Panc1 (cell line): ENCODE measurements around the gene SDK2. TPM values are rescaled to one million over a fixed set of nuclear protein-coding genes. Genes with fewer than 3 reads are reported as not detected.

ENCODE experiments used
- ATAC-seq: fragments of 200-7000 bp; cut with Tn5 transposase; 2 replicates; pipeline ENCODE4 v1.9.1; 2020; ENCODE audit warnings: mild to moderate bottlenecking, moderate library complexity
- BruUV-seq: library from RNA; stranded (reverse); fragments of 400-500 nt; replicated peaks from 2 replicates; lab custom pipeline; 2021; lab: Mats Ljungman, UMichigan
- CTCF ChIA-PET: fragments of 300-600 bp; sonication (Branson Sonifier 250); formaldehyde crosslinking; loops from one replicate; lab custom pipeline; 2022; ENCODE audit warnings: antibody characterized with exemption; lab: Charles Lee
- POLR2A ChIA-PET: fragments of 300-600 bp; sonication (Branson Sonifier 250); formaldehyde crosslinking; loops from one replicate; lab custom pipeline; 2022; ENCODE audit warnings: antibody characterized with exemption; lab: Charles Lee
- DNase-seq: peaks from one replicate; pipeline ENCODE4 v3.0.0-alpha.2; 2010; ENCODE audit warnings: low read depth, low spot score
- H3K27ac ChIP-seq: 2 replicates; pipeline ENCODE4 v1.5.1; 2011; ENCODE audit warnings: mild to moderate bottlenecking, low read length, inconsistent platforms
- H3K27me3 ChIP-seq: fragments of 200-500 bp; sonication (Bioruptor generic); 2 replicates; pipeline ENCODE4 v1.6.0; 2014; ENCODE audit warnings: low read length, inconsistent platforms; ENCODE audit not compliant: control insufficient read depth, insufficient read depth
- H3K36me3 ChIP-seq: fragments of 200-500 bp; sonication (Bioruptor generic); 2 replicates; pipeline ENCODE4 v1.5.1; 2014; ENCODE audit warnings: inconsistent platforms, mild to moderate bottlenecking, low read length, moderate library complexity; ENCODE audit not compliant: control insufficient read depth, insufficient read depth
- H3K4me1 ChIP-seq: 2 replicates; pipeline ENCODE4 v1.5.1; 2011; ENCODE audit warnings: inconsistent platforms, mild to moderate bottlenecking, low read length, moderate library complexity; ENCODE audit not compliant: control insufficient read depth, insufficient read depth
- H3K4me3 ChIP-seq, 2 experiments: 2 replicates each; pipeline ENCODE4 v1.5.1; 2011 to 2012; ENCODE audit warnings: low read depth in 2 of 2, low read length in 2 of 2, mild to moderate bottlenecking in 2 of 2, inconsistent platforms in 1 of 2, moderate library complexity in 1 of 2
- H3K9me3 ChIP-seq: fragments of 200-500 bp; sonication (Bioruptor generic); 2 replicates; pipeline ENCODE4 v1.5.1; 2014; ENCODE audit warnings: low read depth, mild to moderate bottlenecking, inconsistent platforms, low read length, moderate library complexity; ENCODE audit not compliant: control insufficient read depth, insufficient read depth
- POLR2AphosphoS5 ChIP-seq: IDR thresholded peaks from 2 replicates; pipeline ENCODE4 v1.6.1; 2012; ENCODE audit warnings: mild to moderate bottlenecking, low read depth, low read length, moderate library complexity
- SIN3A ChIP-seq: IDR thresholded peaks from 2 replicates; pipeline ENCODE4 v1.6.1; 2012; ENCODE audit warnings: low read depth, mild to moderate bottlenecking, low read length, moderate library complexity, borderline replicate concordance; ENCODE audit not compliant: insufficient read depth
- TCF7L2 ChIP-seq: IDR thresholded peaks from 2 replicates; pipeline ENCODE4 v1.6.1; 2011; ENCODE audit warnings: mild to moderate bottlenecking, low read depth, low read length, inconsistent platforms
- in situ Hi-C: cut with HindIII; loops from 2 replicates; pipeline ENCODE4 v1.10.0; 2016; ENCODE audit warnings: low sequenced_read_pairs, low pct_unique_long_range_greater_than_20kb
- intact Hi-C: fragments of 100-400 bp; cut with micrococcal nuclease; formaldehyde crosslinking; loops from one replicate; pipeline ENCODE4 v1.10.0; 2022; ENCODE audit not compliant: unreplicated experiment
- total RNA-seq: library from RNA; stranded (reverse); gene quantifications from one replicate; pipeline ENCODE4 v1.2.1, GENCODE V29; 2021; ENCODE audit not compliant: unreplicated experiment
- TF ChIP-seq, protein P1 (sequence below): fragments of 450-650 bp; IDR thresholded peaks from 2 replicates; pipeline ENCODE4 v1.5.1; 2017; ENCODE audit warnings: mild to moderate bottlenecking
- TF ChIP-seq, protein P2 (sequence below), 2 experiments: IDR thresholded peaks; 2 replicates each; pipeline ENCODE4 v1.6.1; 2011 to 2012; ENCODE audit warnings: low read depth in 2 of 2, control low read depth in 1 of 2, low read length in 1 of 2, mild to moderate bottlenecking in 1 of 2, moderate library complexity in 1 of 2; ENCODE audit not compliant: insufficient read depth in 1 of 2

SDK2 gene
- total RNA-seq, 1 experiment from 2014 or later: 0.41 TPM

DNA sequence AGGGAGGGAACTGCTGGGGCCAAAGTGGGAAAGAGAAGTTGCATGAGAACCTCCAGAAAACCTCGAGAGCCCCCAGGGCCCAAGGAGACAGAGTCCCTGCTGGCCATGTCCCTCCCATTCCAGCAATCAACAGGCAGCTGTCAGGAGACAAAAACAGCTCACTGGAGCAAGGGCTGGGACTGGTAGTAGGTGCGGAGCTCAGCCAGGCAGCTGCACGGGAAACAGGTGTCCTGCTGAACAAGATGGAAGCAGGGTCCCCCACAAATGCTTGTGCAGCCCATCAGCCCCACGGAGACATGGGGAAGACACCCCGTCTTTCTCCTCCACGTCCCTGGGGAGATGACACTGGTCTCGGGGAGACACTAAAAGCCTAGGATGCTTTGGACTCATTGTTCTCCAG is 34.5 kb downstream of the SDK2 start:
- H3K4me1 ChIP-seq: no peaks in the 10 kb centered on the region
- H3K27me3 ChIP-seq: no peaks in the 10 kb centered on the region; the same call in 1 of the 2 replicates
- H3K36me3 ChIP-seq: no peaks in the 10 kb centered on the region
- no peak overlapping the region for H3K27ac ChIP-seq
- no peak overlapping the region for H3K4me3 ChIP-seq
- no peak for DNase-seq
- ATAC-seq: no peak
- intact Hi-C loops: no loop called here
- ChIA-PET CTCF (no interaction called here), POLR2A (no interaction called here)
- no peaks in the 10 kb centered on the region for H3K9me3 ChIP-seq
- in situ Hi-C loops: no loop called here
- TF ChIP-seq, protein P1, sequence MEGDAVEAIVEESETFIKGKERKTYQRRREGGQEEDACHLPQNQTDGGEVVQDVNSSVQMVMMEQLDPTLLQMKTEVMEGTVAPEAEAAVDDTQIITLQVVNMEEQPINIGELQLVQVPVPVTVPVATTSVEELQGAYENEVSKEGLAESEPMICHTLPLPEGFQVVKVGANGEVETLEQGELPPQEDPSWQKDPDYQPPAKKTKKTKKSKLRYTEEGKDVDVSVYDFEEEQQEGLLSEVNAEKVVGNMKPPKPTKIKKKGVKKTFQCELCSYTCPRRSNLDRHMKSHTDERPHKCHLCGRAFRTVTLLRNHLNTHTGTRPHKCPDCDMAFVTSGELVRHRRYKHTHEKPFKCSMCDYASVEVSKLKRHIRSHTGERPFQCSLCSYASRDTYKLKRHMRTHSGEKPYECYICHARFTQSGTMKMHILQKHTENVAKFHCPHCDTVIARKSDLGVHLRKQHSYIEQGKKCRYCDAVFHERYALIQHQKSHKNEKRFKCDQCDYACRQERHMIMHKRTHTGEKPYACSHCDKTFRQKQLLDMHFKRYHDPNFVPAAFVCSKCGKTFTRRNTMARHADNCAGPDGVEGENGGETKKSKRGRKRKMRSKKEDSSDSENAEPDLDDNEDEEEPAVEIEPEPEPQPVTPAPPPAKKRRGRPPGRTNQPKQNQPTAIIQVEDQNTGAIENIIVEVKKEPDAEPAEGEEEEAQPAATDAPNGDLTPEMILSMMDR: no peak
- TF ChIP-seq TCF7L2: no peak
- no peak for TF ChIP-seq POLR2AphosphoS5
- TF ChIP-seq, protein P2, sequence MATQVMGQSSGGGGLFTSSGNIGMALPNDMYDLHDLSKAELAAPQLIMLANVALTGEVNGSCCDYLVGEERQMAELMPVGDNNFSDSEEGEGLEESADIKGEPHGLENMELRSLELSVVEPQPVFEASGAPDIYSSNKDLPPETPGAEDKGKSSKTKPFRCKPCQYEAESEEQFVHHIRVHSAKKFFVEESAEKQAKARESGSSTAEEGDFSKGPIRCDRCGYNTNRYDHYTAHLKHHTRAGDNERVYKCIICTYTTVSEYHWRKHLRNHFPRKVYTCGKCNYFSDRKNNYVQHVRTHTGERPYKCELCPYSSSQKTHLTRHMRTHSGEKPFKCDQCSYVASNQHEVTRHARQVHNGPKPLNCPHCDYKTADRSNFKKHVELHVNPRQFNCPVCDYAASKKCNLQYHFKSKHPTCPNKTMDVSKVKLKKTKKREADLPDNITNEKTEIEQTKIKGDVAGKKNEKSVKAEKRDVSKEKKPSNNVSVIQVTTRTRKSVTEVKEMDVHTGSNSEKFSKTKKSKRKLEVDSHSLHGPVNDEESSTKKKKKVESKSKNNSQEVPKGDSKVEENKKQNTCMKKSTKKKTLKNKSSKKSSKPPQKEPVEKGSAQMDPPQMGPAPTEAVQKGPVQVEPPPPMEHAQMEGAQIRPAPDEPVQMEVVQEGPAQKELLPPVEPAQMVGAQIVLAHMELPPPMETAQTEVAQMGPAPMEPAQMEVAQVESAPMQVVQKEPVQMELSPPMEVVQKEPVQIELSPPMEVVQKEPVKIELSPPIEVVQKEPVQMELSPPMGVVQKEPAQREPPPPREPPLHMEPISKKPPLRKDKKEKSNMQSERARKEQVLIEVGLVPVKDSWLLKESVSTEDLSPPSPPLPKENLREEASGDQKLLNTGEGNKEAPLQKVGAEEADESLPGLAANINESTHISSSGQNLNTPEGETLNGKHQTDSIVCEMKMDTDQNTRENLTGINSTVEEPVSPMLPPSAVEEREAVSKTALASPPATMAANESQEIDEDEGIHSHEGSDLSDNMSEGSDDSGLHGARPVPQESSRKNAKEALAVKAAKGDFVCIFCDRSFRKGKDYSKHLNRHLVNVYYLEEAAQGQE (IDR thresholded peaks at IDR 0.05; ENCODE audit: insufficient read depth in 1 of 2, low read depth in 2 of 2, low read length in 1 of 2): no peak
- TF ChIP-seq SIN3A: no peak
- BruUV-seq: no TSS peak

DNA sequence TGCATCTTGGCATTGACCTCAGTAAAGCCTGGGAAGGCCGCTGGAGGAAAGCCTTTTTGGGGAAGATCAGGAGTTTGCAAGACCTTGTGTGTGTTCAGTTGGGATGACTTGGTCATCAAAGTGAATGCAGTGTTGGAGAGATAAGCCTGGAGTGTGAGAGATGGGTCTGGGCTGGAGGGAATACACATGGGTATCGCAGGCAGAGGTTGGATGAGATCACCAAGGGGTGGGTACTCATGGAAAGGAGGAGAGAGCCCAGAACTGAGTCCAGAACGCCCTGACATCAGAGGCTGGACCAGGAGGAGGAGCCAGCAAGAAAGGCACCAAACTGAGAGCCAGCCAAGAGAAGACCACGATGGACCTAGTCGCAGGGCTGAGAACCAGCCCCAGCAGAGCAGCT is 35.2 kb downstream of the SDK2 start:
- H3K4me1 ChIP-seq: no peaks in the 10 kb centered on the region
- no peak for TF ChIP-seq SIN3A
- no peak for TF ChIP-seq TCF7L2
- TF ChIP-seq, protein P1: no peak
- TF ChIP-seq, protein P2 (IDR thresholded peaks at IDR 0.05; ENCODE audit: insufficient read depth in 1 of 2, low read depth in 2 of 2, low read length in 1 of 2): no peak
- no peak for TF ChIP-seq POLR2AphosphoS5
- ATAC-seq (no peak), DNase-seq (no peak)
- ChIA-PET CTCF (no interaction called here), POLR2A (no interaction called here)
- in situ Hi-C loops (no loop called here), intact Hi-C loops (no loop called here)
- H3K4me3 ChIP-seq: no peak overlapping the region
- H3K36me3 ChIP-seq: no peaks in the 10 kb centered on the region
- no peaks in the 10 kb centered on the region for H3K9me3 ChIP-seq
- H3K27me3 ChIP-seq: no peaks in the 10 kb centered on the region; the same call in 1 of the 2 replicates
- no TSS peak for BruUV-seq
- H3K27ac ChIP-seq: no peak overlapping the region
